Spinal cord (tissue), 10 donors: Measurements from ENCODE around the gene FAM174C. TPM values are rescaled to one million over a fixed set of nuclear protein-coding genes. Genes with fewer than 3 reads are reported as not detected.

Source experiments
- DNase-seq, 6 donors: peaks; one replicate each; pipeline versions ENCODE4 v3.0.0 to v3.0.0-alpha.2; 2013 to 2015; ENCODE audit warnings: low spot score in 6 of 6, low read depth in 4 of 6
- H3K27ac ChIP-seq: one replicate; pipeline ENCODE4 v1.5.1; 2013; ENCODE audit warnings: low read depth, low read length, control low read depth
- H3K27me3 ChIP-seq: one replicate; pipeline ENCODE4 v1.6.1; 2013; ENCODE audit warnings: low read length; ENCODE audit not compliant: control insufficient read depth, insufficient read depth
- H3K36me3 ChIP-seq: one replicate; pipeline ENCODE4 v1.6.1; 2013; ENCODE audit warnings: low read length; ENCODE audit not compliant: control insufficient read depth, insufficient read depth
- H3K4me1 ChIP-seq: one replicate; pipeline ENCODE4 v1.6.1; 2013; ENCODE audit warnings: low read length; ENCODE audit not compliant: control insufficient read depth, insufficient read depth
- H3K4me3 ChIP-seq: one replicate; pipeline ENCODE4 v1.5.1; 2013; ENCODE audit warnings: low read depth, low read length, control low read depth
- H3K9me3 ChIP-seq: one replicate; pipeline ENCODE4 v1.6.1; 2013; ENCODE audit warnings: low read length; ENCODE audit not compliant: control insufficient read depth, insufficient read depth
- WGBS: methylation state at CpG from one replicate; pipeline ENCODE4 v1.1.5; 2013; ENCODE audit warnings: missing lambda C conversion rate; ENCODE audit not compliant: insufficient coverage; 5-methylcytosine and 5-hydroxymethylcytosine counted together
- polyA plus RNA-seq, 2 donors: library from polyadenylated mRNA; unstranded; fragments of 120-200 nt; gene quantifications; one replicate each; pipeline ENCODE4 v1.2.1, GENCODE V29; 2013; ENCODE audit not compliant: insufficient read length in 2 of 2
- total RNA-seq, 2 donors: library from RNA; depleted of rRNA in 1 of 2; stranded (reverse); fragments of 120-200 nt in 1 of 2; fragments of >200 nt in 1 of 2; gene quantifications; one replicate each; pipeline versions ENCODE4 v1.2.3 to v1.2.4, GENCODE V29; 2013 to 2014
- donor health status: healthy.

FAM174C gene
- total and polyA plus RNA-seq, 4 donors = 3.7 to 32.9 (median 25.2) TPM

DNA sequence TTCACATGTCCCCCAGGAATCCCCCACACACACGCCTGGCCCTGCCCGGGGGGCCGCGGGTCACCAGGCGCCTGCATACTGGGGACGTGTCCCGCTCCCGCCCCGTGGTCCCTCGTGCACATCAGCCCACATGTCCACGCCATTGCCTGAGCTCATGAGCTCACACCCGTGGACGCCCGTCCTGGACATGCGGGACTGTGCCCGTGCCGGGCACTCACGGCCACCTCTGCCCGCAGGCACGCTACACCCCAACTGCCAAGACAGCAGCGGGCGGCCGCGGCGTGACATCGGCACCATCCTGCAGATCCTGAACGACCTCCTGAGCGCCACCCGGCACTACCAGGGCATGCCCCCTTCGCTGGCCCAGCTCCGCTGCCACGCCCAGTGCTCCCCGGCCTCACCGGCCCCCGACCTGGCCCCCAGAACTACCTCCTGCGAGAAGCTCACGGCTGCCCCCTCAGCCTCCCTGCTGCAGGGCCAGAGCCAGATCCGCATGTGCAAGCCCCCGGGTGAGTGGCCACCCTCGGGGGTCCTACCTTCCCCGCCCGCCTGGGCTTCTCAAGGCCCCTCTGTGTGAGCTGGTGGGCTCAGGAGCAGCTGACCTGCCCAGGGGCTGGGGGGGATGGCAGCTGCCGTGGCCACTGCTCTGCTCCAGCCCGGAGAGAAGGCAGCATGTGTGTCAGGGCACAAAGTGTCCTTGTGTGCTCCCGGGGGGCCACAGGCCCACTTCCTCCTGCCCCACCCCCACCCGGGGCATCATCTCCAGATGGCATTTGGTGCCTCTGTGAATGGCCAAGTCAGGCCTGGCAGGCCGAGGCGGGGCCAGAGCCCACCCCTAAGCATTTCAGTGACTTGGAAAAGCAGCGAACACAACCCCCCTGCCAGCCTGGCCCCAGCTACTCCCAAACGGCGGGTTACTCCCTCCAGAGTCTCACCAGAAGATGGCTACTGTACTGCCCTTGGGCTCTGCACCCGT lies 19.9 kb upstream of the FAM174C start:
- DNase-seq = peak in 2 of 6 donors; percentile 72 to 85
- Histone ChIP-seq H3K4me1 (peaks cover 92% of the 10 kb centered on the region), H3K9me3 (no peaks in the 10 kb centered on the region), H3K27ac (peak overlapping the region; percentile 62), H3K4me3 (no peak overlapping the region), H3K27me3 (no peaks in the 10 kb centered on the region), H3K36me3 (peaks cover 90% of the 10 kb centered on the region)
- 66% methylated on average over 52 of the region's 52 CpGs for WGBS

DNA sequence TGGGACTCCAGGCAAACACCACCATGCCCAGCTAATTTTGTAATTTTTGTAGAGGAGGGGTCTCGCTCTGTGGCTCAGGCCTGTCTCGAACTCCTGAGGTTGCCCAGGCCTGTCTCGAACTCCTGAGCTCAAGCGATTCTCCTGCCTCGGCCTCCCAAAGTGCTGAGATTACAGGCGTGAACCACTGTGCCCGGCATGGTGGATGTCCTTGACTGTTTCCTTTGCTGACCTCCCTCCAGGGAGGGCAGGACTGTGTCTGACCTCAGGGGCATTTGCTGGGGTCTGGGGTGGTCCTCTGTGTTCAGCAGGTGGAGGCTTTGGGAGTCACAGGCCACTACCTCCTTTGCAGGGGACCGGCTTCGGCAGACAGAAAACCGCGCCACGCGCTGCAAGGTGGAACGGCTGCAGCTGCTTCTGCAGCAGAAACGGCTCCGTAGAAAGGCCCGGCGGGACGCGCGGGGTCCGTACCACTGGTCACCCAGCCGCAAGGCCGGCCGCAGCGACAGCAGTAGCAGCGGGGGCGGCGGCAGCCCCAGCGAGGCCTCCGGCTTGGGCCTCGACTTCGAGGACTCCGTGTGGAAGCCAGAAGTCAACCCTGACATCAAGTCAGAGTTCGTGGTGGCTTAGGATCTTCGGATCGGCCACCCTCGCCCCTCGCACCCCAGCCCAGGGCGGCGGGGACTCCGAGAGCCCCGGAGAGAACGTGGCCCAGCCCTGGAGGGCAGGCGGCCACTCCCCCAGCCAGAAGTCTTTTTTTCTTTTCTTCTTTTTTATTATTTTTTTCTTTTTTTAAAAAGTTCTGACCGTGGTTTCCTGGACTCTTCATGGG lies 18.5 kb upstream of the FAM174C start:
- no peak for DNase-seq
- Histone ChIP-seq H3K4me1 (peaks cover 95% of the 10 kb centered on the region), H3K36me3 (peaks cover 80% of the 10 kb centered on the region), H3K27ac (peak overlapping the region; percentile 47), H3K9me3 (no peaks in the 10 kb centered on the region), H3K27me3 (no peaks in the 10 kb centered on the region), H3K4me3 (no peak overlapping the region)
- 78% methylated on average over 43 of the region's 46 CpGs for WGBS

DNA sequence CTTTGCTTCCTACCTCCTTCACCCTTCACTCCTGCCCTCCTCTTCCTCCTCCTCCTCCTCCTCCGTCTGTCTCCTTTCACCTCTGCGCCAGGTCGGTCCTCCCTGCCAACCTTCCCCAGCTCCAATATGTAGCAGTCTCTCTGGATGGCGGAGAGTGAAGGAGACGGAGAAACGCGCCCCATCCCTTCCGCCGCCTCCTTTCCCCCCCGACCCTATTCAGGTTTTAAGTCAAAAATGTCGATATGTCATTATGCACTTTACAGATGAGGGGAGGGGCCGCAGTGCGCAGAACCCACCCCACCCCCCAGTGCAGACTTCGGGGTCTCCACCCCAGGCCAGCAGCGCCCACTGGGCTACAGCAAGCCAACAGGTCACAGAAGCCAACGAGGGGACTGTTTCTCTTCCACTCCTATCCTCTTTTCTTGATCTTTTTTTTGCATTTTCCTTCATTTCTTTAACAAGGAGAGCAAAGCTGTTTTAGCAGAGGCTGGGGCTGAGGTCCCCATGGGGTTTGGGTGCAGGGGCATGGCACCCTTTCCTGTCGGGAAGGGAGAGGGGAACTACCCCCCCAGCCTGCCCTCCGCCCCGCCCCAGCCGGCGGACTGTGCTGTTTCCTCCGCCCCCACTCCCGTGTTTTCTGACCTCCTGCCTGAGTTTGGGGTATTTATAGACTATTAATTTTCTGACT lies 17.7 kb upstream of the FAM174C start:
- H3K4me1 ChIP-seq = peaks cover 95% of the 10 kb centered on the region
- peak overlapping the region; percentile 52 for H3K27ac ChIP-seq
- DNase-seq = peak in 1 of 6 donors; percentile 1
- no peaks in the 10 kb centered on the region for H3K27me3 ChIP-seq
- WGBS = 53% methylated on average over 6 of the region's 23 CpGs
- no peak overlapping the region for H3K4me3 ChIP-seq
- H3K9me3 ChIP-seq = no peaks in the 10 kb centered on the region
- H3K36me3 ChIP-seq = peaks cover 74% of the 10 kb centered on the region

GRCh38 chr19:1258163-1258492 lies 17.2 kb upstream of the FAM174C start:
- 48% methylated on average over 6 of the region's 8 CpGs for WGBS
- H3K4me1 ChIP-seq = peaks cover 95% of the 10 kb centered on the region
- H3K27ac ChIP-seq = peak overlapping the region; percentile 52
- H3K27me3 ChIP-seq = no peaks in the 10 kb centered on the region
- H3K9me3 ChIP-seq = no peaks in the 10 kb centered on the region
- no peak overlapping the region for H3K4me3 ChIP-seq
- peaks cover 72% of the 10 kb centered on the region for H3K36me3 ChIP-seq
- no peak for DNase-seq

GRCh38 chr19:1258707-1259205 lies 16.6 kb upstream of the FAM174C start:
- Histone ChIP-seq H3K27ac (peak overlapping the region; percentile 86), H3K4me3 (no peak overlapping the region), H3K27me3 (no peaks in the 10 kb centered on the region), H3K9me3 (no peaks in the 10 kb centered on the region), H3K36me3 (peaks cover 66% of the 10 kb centered on the region), H3K4me1 (peaks cover 95% of the 10 kb centered on the region)
- no peak for DNase-seq
- 33% methylated on average over 3 of the region's 15 CpGs for WGBS

DNA sequence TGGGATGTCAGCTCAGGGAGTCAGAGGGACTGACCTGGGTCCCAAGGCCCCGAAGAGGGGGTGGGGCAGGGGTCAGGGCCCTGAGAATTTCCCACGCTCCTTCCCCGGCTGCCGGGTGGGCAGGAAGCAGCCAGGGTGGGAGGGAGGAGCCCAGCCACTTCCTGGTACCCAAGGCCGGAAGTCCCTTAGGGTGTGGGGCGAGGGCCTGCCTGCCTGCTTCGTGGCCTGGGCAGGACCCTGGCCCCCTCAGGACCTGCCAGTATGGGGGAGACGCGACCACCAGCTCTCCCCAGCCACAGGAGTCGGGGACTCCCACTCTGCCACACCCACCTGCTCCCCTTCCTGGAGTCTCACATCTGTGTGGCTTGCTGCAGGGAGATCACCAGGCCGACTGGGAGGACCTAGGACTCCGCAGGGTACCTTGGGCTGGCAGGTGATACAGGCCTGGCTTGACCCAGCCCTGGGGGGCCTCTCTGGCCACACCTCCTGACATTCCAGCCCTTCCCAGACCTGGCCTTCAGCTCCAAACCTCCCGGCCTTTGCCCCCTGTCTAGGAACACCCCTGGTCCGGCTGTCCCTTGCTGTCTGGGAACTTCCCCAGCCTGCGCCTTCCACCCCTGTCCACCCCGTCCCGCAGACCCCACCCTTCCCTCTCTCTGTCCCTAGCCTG lies 16.0 kb upstream of the FAM174C start:
- 35% methylated on average over 14 of the region's 17 CpGs for WGBS

DNA sequence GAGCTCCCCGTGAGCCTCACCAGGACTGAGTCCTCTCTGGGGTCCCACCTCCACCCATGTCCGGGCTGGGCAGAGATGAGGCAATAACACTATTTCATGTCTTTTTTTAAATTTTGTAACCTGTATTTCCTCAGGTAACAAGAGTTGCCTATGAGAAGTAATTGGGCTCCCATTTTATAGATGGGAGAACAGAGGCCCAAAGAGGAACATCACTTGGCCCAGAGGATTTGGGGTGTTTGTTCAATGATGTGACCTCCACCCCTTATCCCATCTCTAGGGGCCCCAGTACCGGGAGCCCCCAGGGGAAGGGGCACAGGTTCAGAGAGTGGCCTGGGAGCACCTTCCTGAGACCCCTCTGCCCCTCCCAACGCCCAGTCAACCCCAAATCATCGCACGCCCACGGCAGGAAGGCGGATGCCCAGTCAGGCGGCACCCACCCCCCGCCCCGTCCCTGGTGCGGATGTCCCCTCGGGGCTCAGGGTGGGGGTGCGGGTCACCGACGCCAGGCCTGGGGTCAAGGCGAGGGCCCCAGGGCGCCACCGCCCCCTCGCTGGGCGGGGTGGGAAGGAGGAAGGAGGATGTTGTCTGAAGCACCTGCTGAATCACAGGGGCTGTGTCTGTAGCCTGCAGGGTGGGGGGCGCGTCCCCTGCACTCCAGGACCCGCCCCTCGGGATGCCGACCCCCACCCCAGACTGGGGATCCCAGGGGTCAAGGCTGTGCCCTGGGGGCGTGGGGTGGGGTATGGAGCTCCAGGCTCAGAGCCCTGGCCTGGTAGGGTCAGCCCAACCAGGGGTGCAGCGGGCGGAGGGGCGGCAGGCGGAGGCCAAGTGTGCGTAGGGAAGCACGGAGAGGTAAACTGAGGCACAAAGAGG lies 15.2 kb upstream of the FAM174C start:
- DNase-seq = peak in 2 of 6 donors; percentile 3 to 48
- Histone ChIP-seq H3K4me1 (peaks cover 93% of the 10 kb centered on the region), H3K9me3 (no peaks in the 10 kb centered on the region), H3K27me3 (no peaks in the 10 kb centered on the region), H3K36me3 (peaks cover 59% of the 10 kb centered on the region), H3K27ac (peak overlapping the region; percentile 86), H3K4me3 (peak overlapping the region; percentile 41)
- WGBS = 24% methylated on average over 22 of the region's 33 CpGs

More for the DNA sequence above, 16.0 kb upstream of the FAM174C start:
- Histone ChIP-seq H3K9me3 (no peaks in the 10 kb centered on the region), H3K4me1 (peaks cover 93% of the 10 kb centered on the region), H3K27me3 (no peaks in the 10 kb centered on the region), H3K4me3 (no peak overlapping the region), H3K36me3 (peaks cover 61% of the 10 kb centered on the region), H3K27ac (peak overlapping the region; percentile 86)
- peak in 1 of 6 donors; percentile 17 for DNase-seq

GRCh38 chr19:1260749-1261537 lies 14.4 kb upstream of the FAM174C start:
- H3K27ac ChIP-seq = peak overlapping the region; percentile 91
- under 1% methylated on average over 75 of the region's 83 CpGs for WGBS

More at GRCh38 chr19:1260749-1261537, 14.4 kb upstream of the FAM174C start:
- Histone ChIP-seq H3K36me3 (peaks cover 55% of the 10 kb centered on the region), H3K4me3 (peak overlapping the region; percentile 61), H3K4me1 (peaks cover 93% of the 10 kb centered on the region), H3K27me3 (no peaks in the 10 kb centered on the region), H3K9me3 (no peaks in the 10 kb centered on the region)
- peak in 5 of 6 donors; percentile 92 to 99 (median 95) for DNase-seq
